ENCODE measurements around the gene ENTPD1. TPM values are rescaled to one million over a fixed set of nuclear protein-coding genes. Genes with fewer than 3 reads are reported as not detected.
"Not testable (repeated sequence)": the region's sequence is repeated elsewhere in the genome, so short reads cannot be mapped to it uniquely, and the experiment has no call there.

The ENTPD1 gene
- total RNA-seq, 2 experiments from 2014 or later = 2.5 to 2.8 TPM

DNA sequence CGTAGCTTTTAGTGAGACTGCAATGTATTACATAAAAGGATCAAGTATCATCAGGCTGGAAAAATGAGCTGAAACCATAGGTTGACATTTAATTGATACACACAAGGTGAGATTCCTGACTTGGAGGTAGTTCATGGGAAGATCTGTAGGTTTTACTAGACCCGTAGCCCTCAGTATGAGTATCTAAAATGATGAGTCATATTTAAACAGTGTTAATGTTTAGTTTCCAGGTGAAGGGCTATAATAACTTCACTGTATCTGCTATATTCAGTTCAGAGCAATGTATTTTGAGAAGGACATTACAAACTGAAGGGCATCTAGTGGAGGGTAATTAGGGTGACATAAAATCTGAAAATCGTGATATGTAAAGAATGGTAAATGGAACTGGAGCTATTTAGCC lies 35.0 kb downstream of the ENTPD1 start:
- CTCF ChIA-PET = no interaction called here
- H3K4me1 Mint-ChIP-seq (ENCODE audit: low read depth) = peaks cover 12% of the 10 kb centered on the region
- no peak for DNase-seq
- H3K27me3 Mint-ChIP-seq = peaks cover 5% of the 10 kb centered on the region
- H3K27ac Mint-ChIP-seq = no peak overlapping the region
- H3K36me3 Mint-ChIP-seq = no peaks in the 10 kb centered on the region
- intact Hi-C loops (cut with micrococcal nuclease) = loop anchor here (1.0 to 2.0 kb wide), 3 partner anchors 32 to 74 kb away; no protein-coding TSS in a partner anchor
- no peak overlapping the region for H3K4me3 Mint-ChIP-seq
- POLR2A ChIA-PET = no interaction called here
- no peaks in the 10 kb centered on the region for H3K9me3 Mint-ChIP-seq

DNA sequence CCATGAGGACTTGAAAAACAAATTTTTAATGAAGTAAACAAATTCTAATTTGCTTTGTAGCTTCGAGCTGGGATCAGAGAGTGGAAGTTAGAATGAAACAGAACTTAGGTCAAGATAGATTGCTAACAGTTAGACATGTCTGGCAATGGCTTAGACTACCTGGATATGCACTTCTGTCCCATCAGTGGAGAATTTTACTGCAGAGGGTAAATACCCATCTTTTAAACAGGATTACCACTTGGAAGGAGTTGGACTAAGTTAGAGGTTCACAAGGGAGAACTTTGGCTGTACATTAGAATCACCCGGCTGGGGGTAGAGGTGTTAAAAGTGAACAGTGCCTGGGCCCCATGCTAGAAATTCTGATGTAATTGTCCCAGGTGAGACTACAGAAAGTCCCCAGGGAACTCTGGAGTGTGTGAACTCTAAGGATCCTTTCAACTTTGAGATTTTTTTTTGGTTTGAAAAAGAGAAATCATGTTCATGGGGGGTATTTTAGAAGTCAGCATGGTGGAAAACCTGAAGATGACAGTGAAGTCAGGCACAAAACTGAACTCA lies 35.5 kb downstream of the ENTPD1 start:
- ChIA-PET CTCF (no interaction called here), POLR2A (no interaction called here)
- no peak for DNase-seq
- Mint-ChIP-seq H3K27me3 (peaks cover 5% of the 10 kb centered on the region), H3K4me1 (ENCODE audit: low read depth) (peaks cover 13% of the 10 kb centered on the region), H3K9me3 (no peaks in the 10 kb centered on the region), H3K36me3 (no peaks in the 10 kb centered on the region), H3K27ac (no peak overlapping the region), H3K4me3 (no peak overlapping the region)
- intact Hi-C loops (cut with micrococcal nuclease) = loop anchor here (2.0 kb wide), 2 partner anchors 33 to 73 kb away; no protein-coding TSS in a partner anchor

DNA sequence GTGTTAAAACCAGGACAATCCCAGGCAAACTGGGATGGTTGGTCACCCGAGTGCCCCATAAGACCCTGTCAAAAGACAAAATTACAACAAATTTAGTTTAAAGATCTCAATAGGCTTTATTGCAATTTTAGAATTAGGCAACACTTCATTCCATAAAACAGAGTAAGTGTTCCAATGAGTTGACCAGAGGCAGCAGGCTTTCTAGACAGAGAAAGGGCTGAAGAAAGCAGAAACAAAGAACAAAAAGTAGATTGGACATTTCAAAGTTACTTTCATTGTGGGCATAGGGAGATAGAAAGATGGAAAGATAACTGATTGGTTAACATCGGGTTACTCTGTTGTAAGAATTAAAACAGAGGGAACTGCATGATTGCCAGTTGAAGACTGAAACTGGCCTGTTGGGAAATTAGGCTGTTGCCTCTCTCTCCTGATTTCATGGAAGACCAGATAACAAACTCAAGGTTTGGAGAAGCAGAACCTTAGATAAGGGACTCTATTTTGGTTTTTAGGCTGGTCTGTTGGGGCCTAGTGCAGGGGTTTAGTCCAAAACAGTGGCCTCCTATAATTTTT lies 36.3 kb downstream of the ENTPD1 start:
- Mint-ChIP-seq H3K27ac (no peak overlapping the region), H3K36me3 (no peaks in the 10 kb centered on the region), H3K4me1 (ENCODE audit: low read depth) (peaks cover 14% of the 10 kb centered on the region), H3K9me3 (no peaks in the 10 kb centered on the region), H3K27me3 (peaks cover 5% of the 10 kb centered on the region), H3K4me3 (no peak overlapping the region)
- ChIA-PET POLR2A (no interaction called here), CTCF (no interaction called here)
- intact Hi-C loops (cut with micrococcal nuclease) = no loop called here
- no peak for DNase-seq

DNA sequence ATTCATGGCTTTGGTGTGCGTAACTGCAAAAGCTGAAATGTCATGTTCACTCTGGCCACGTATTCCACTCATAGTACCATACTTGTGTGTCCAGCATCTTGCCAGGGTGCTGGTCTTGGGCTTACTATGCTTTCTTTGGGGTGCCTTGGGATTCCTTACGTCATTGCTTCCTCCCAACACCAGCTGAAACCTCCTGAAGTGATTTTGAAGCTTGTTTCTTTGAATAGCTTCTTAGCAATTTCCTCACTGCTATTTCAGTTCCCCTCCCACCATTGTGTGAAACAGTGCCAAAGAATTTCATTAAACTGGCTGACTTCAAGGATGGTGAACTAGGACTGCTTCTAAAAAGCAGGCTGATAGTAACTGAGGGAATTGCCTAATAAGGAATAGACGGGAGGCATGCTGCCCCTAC lies 36.9 kb downstream of the ENTPD1 start:
- Mint-ChIP-seq H3K4me3 (no peak overlapping the region), H3K4me1 (ENCODE audit: low read depth) (peaks cover 14% of the 10 kb centered on the region), H3K9me3 (no peaks in the 10 kb centered on the region), H3K36me3 (no peaks in the 10 kb centered on the region), H3K27ac (no peak overlapping the region), H3K27me3 (peaks cover 5% of the 10 kb centered on the region)
- intact Hi-C loops (cut with micrococcal nuclease) = no loop called here
- POLR2A ChIA-PET = no interaction called here
- CTCF ChIA-PET = no interaction called here
- DNase-seq = no peak

DNA sequence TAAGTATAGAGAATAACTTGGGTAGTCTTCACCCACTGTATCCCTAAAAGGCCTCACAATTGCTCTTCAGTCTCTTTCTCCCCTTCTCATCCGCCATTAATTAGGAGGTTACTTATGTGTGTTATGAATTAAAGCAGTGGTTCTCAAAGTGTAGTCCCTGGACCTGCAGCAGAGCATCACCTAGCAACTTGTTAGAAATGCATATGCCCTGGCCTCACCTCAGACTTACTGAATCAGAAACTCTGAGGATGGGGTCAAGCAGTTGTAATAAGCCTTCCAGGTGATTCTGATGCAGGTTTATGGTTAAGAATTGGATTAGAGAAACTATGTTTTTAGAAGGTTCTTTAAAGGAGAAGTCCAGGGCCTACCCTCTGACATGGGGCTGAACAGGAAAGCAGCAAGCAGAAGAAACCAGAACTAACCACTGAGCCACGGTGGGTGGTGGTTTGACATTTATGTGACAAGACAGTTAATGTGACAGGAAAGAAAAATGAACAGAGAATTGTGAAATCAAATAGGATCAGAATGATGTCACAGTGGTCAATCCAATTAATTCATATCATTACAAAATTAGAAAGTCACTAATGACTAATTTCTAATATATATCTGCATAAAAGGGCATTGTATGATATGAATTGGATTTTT lies 37.6 kb downstream of the ENTPD1 start:
- peak; percentile 58 for DNase-seq
- POLR2A ChIA-PET = no interaction called here
- no peaks in the 10 kb centered on the region for H3K36me3 Mint-ChIP-seq
- CTCF ChIA-PET = no interaction called here
- intact Hi-C loops (cut with micrococcal nuclease) = no loop called here
- H3K27me3 Mint-ChIP-seq = peaks cover 3% of the 10 kb centered on the region
- H3K9me3 Mint-ChIP-seq = no peaks in the 10 kb centered on the region
- H3K4me3 Mint-ChIP-seq = no peak overlapping the region
- peaks cover 14% of the 10 kb centered on the region for H3K4me1 Mint-ChIP-seq (ENCODE audit: low read depth)
- H3K27ac Mint-ChIP-seq = no peak overlapping the region

DNA sequence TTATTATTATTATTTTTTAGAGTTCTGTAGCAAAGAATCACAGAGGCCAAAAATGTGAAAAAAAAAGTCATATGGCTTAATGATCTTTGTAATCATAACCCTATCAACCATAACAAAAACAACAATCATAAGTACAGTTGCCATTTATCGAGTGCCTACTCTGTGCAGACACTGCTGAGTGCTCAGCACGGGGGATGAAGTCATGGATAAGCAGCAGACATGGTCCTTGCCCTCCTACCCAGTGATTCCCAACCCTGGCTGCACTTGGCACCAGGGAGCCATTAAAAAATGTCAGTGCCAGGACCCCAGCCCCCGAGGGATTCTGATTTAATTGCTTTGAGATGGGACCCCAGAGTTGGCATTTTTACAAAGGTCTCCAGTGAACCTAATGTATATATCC lies 38.2 kb downstream of the ENTPD1 start:
- Mint-ChIP-seq H3K4me3 (no peak overlapping the region), H3K27me3 (peaks cover 1% of the 10 kb centered on the region), H3K9me3 (no peaks in the 10 kb centered on the region), H3K4me1 (ENCODE audit: low read depth) (peaks cover 14% of the 10 kb centered on the region), H3K27ac (no peak overlapping the region), H3K36me3 (no peaks in the 10 kb centered on the region)
- ChIA-PET CTCF (interaction anchor here (1.3 kb wide), 1 partner anchor 100 kb away, joined by 4 read pairs; the partner anchor contains the start of gene TCTN3), POLR2A (no interaction called here)
- DNase-seq = no peak
- intact Hi-C loops (cut with micrococcal nuclease) = no loop called here

DNA sequence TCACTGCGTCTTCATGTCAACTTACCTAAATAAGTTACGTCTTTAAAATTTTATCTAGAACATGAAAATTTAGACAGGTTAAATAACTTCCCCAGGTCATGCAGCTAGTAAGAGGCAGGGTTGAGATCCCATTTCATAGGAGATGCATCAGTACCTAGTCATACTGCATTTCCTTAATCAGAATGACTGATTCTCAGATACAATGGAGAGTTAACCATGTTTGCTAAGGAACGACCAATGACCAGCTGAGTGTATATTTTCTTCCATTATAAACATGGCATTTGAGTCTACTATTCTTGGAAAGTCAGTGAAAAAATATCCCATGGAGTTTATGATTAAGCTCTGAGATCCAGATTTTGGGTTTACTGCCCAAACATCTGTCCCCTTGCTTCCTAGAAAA lies 39.6 kb downstream of the ENTPD1 start:
- peaks cover 1% of the 10 kb centered on the region for H3K27me3 Mint-ChIP-seq

DNA sequence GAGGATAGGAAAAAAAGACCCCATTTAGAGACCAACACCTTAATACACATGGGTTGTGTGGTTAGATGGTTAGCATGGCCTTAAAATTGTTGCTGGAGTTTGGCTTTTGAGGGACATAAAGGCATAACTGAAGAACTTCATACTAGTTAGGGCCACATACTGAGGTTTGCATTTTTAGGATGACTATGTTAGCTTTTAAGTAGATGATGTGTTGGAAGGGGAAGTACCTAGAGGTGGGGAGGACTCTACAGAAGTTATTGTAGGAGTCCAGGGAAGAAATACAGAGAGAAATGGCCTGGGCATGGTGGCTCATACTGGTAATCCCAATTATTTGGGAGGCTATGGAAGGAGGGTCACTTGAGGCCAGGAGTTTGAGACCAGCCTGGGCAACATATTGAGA lies 40.5 kb downstream of the ENTPD1 start:
- Mint-ChIP-seq H3K36me3 (no peaks in the 10 kb centered on the region), H3K9me3 (peaks cover 3% of the 10 kb centered on the region), H3K4me1 (ENCODE audit: low read depth) (peaks cover 13% of the 10 kb centered on the region), H3K27ac (no peak overlapping the region), H3K27me3 (peaks cover 1% of the 10 kb centered on the region), H3K4me3 (no peak overlapping the region)
- ChIA-PET POLR2A (no interaction called here), CTCF (no interaction called here)
- DNase-seq = no peak
- intact Hi-C loops (cut with micrococcal nuclease) = no loop called here

More for the DNA sequence above, 39.6 kb downstream of the ENTPD1 start:
- DNase-seq = no peak
- Mint-ChIP-seq H3K9me3 (peaks cover 3% of the 10 kb centered on the region), H3K36me3 (no peaks in the 10 kb centered on the region), H3K4me1 (ENCODE audit: low read depth) (peaks cover 15% of the 10 kb centered on the region), H3K27ac (no peak overlapping the region), H3K4me3 (no peak overlapping the region)
- intact Hi-C loops (cut with micrococcal nuclease) = no loop called here
- CTCF ChIA-PET = no interaction called here
- POLR2A ChIA-PET = no interaction called here

DNA sequence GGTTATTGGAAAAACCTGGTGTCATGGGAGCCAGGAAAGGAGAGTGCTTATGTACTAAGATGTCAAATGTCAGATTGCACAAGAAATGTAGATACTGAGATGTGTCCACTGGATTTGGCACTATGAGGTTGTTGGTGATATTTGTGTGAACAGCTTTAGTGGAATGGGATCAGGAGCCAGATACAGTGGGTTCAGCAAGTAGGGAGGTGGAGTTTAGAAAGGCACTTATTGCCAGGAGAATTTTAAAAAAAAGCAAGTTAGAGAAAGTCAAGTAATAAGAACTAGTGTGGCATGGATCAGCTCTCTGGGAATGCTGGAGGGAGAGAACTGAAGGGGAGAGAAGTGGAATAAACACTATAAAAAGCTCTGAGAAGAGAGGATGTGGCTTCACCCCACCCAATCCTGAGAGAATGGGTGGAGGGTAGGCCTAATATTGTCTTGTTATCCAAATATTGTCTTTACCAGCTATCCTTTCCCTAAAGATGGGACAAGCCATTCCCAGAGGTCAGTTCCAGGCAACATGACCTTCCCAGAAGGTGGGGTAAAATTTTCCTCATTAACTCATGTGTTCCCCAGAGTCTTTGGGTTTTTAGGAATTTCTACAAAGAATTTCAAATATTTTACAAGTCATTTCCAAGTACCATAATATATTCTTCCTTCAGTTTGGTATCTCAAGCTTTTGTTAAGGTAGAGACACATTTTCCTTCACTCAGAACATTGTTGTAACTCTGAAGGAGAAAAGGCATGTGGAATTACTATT lies 42.3 kb downstream of the ENTPD1 start:
- Mint-ChIP-seq H3K4me3 (no peak overlapping the region), H3K27me3 (peaks cover 1% of the 10 kb centered on the region), H3K36me3 (no peaks in the 10 kb centered on the region), H3K9me3 (peaks cover 10% of the 10 kb centered on the region), H3K27ac (no peak overlapping the region), H3K4me1 (ENCODE audit: low read depth) (peaks cover 10% of the 10 kb centered on the region)
- POLR2A ChIA-PET = no interaction called here
- intact Hi-C loops (cut with micrococcal nuclease) = no loop called here
- no peak for DNase-seq
- CTCF ChIA-PET = no interaction called here

DNA sequence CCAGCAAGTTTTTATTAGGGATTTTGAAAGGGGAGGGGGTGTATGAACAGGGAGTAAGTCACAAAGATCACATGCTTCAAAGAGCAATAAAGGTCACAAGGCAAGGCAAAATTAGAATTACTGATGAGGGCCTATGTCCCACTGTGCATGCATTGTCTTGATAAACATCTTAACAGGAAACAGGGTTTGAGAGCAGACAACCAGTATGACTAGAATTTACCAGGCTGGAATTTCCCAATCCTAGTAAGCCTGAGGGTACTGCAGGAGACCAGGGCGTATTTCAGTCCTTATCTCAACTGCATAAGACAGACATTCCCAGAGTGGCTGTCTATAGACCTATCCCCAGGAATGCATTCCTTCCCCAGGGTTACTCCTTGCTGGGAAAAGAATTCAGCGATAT lies 44.3 kb downstream of the ENTPD1 start:
- DNase-seq; H3K4me1 Mint-ChIP-seq (ENCODE audit: low read depth); POLR2A ChIA-PET; intact Hi-C loops (cut with micrococcal nuclease); H3K36me3 Mint-ChIP-seq; H3K4me3 Mint-ChIP-seq; H3K27ac Mint-ChIP-seq; CTCF ChIA-PET; H3K27me3 Mint-ChIP-seq: not testable (repeated sequence)
- peaks cover 18% of the 10 kb centered on the region for H3K9me3 Mint-ChIP-seq

DNA sequence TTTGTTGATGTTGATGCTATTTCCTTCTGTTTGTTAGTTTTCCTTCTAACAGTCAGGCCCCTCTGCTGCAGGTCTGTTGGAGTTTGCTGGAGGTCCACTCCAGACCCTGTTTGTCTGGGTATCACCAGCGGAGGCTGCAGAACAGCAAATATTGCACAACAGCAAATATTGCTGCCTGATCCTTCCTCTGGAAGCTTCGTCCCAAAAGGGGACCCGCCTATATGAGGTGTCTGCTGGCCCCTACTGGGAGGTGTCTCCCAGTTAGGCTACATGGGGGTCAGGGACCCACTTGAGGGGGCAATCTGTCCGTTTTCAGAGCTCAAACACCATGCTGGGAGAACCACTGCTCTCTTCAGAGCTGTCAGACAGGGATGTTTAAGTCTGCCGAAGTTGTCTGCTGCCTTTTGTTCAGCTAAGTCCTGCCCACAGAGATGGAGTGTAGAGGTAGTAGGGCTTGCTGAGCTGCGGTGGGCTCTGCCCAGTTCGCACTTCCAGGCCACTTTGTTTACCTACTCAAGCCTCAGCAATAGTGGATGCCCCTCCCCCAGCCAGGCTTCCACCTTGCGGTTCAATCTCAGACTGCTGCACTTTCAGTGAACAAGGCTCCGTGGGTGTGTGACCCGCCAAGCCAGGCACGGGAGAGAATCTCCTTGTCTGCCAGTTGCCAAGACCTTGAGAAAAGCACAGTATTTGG lies 50.9 kb downstream of the ENTPD1 start:
- H3K4me3 Mint-ChIP-seq; H3K36me3 Mint-ChIP-seq; H3K4me1 Mint-ChIP-seq (ENCODE audit: low read depth); intact Hi-C loops (cut with micrococcal nuclease); H3K27ac Mint-ChIP-seq; POLR2A ChIA-PET: not testable (repeated sequence)
- Mint-ChIP-seq H3K27me3 (peaks cover 19% of the 10 kb centered on the region), H3K9me3 (peaks cover 15% of the 10 kb centered on the region)
- DNase-seq = peak; percentile 11
- CTCF ChIA-PET = interaction anchor here (1.3 kb wide), 1 partner anchor 34 kb away, joined by 3 read pairs; no protein-coding TSS in a partner anchor

DNA sequence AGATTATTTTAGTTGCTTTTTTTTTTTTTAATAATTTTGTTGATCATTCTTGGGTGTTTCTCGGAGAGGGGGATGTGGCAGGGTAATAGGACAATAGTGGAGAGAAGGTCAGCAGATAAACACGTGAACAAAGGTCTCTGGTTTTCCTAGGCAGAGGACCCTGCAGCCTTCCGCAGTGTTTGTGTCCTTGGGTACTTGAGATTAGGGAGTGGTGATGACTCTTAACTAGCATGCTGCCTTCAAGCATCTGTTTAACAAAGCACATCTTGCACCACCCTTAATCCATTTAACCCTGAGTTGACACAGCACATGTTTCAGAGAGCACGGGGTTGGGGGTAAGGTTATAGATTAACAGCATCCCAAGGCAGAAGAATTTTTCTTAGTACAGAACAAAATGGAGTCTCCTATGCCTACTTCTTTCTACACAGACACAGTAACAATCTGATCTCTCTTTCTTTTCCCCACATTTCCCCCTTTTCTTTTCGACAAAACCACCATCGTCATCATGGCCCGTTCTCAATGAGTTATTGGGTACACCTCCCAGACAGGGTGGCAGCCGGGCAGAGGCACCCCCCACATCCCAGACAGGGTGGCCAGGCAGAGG lies 52.8 kb downstream of the ENTPD1 start:
- CTCF ChIA-PET; H3K27ac Mint-ChIP-seq; H3K9me3 Mint-ChIP-seq; H3K4me3 Mint-ChIP-seq; intact Hi-C loops (cut with micrococcal nuclease); H3K36me3 Mint-ChIP-seq; POLR2A ChIA-PET; DNase-seq; H3K4me1 Mint-ChIP-seq (ENCODE audit: low read depth): not testable (repeated sequence)
- peaks cover 18% of the 10 kb centered on the region for H3K27me3 Mint-ChIP-seq
